Adipose tissue (tissue), 3 donors: ENCODE results near the gene LYRM9. TPM values are rescaled to one million over a fixed set of nuclear protein-coding genes. Genes with fewer than 3 reads are reported as not detected.

Source experiments
- polyA plus RNA-seq, 3 donors: library from polyadenylated mRNA; stranded (reverse); fragments of 200-250 nt; gene quantifications; one replicate each; pipeline ENCODE4 v1.2.3, GENCODE V29; 2013
- donor health status: healthy with polysubstance abuse.
- donor health status: Bipolar disorder and iron deficiency.
- donor health status: healthy.

The LYRM9 gene
- polyA plus RNA-seq, 3 donors: 8.4 to 15.3 (median 12.5) TPM

Other genes starting within 250 kb of the LYRM9 start
- under 1 TPM; 0.01 to 0.34 (median 0.11) TPM for gene NOS2, start 92.8 kb downstream of the LYRM9 start, polyA plus RNA-seq
- 1 to 10 TPM; 6.1 to 9.1 (median 7.9) TPM for gene NLK, start 149.3 kb upstream of the LYRM9 start, polyA plus RNA-seq